ENCODE measurements around the gene ITPK1.

The ITPK1 gene

GRCh38 chr14:93100570-93100969 lies 15.2 kb downstream of the ITPK1 start:
- Histone ChIP-seq H3K27ac (ENCODE audit: low read length) (no peak overlapping the region), H3F3A (ENCODE audit: insufficient read depth, low read length) (no peaks in the 10 kb centered on the region), H3K9me2 (replicated peaks; ENCODE audit: insufficient read depth, low read length) (no peaks in the 10 kb centered on the region), H3K36me3 (replicated peaks; ENCODE audit: insufficient read depth, low read length) (no peaks in the 10 kb centered on the region), H3K4me2 (ENCODE audit: low read depth, low read length) (no peak overlapping the region), H3K4me1 (ENCODE audit: low read length) (peaks cover 5% of the 10 kb centered on the region; the same call in 1 of the 2 replicates), H2AFZ (ENCODE audit: low read length) (no peak overlapping the region), H3K9me3 (replicated peaks; ENCODE audit: insufficient read depth, low read length) (no peaks in the 10 kb centered on the region), H3K79me2 (ENCODE audit: low read length) (peaks cover 32% of the 10 kb centered on the region), H4K20me1 (ENCODE audit: insufficient read depth, low read length) (no peaks in the 10 kb centered on the region), H3K4me3 (ENCODE audit: low read length) (no peak overlapping the region), H3K9ac (ENCODE audit: low read length) (no peak overlapping the region), H3K27me3 (replicated peaks; ENCODE audit: insufficient read depth, low read length) (no peaks in the 10 kb centered on the region)
- DNase-seq = no peak
- TF ChIP-seq EZH2phosphoT487 (IDR thresholded peaks at IDR 0.05; ENCODE audit: low read length) (no peak), CTCF (IDR thresholded peaks at IDR 0.05; ENCODE audit: low read length) (no peak), EZH2 (optimal IDR thresholded peaks at IDR 0.05; ENCODE audit: low read depth, low read length) (no peak)

GRCh38 chr14:93100100-93100499 lies 15.6 kb downstream of the ITPK1 start:
- H3K9me2 ChIP-seq (replicated peaks; ENCODE audit: insufficient read depth, low read length) = no peaks in the 10 kb centered on the region
- no peak for DNase-seq

GRCh38 chr14:93099643-93100042 lies 16.1 kb downstream of the ITPK1 start:
- no peak overlapping the region for H3K4me3 ChIP-seq (ENCODE audit: low read length)
- no peak for TF ChIP-seq EZH2 (optimal IDR thresholded peaks at IDR 0.05; ENCODE audit: low read depth, low read length)
- no peak for TF ChIP-seq CTCF (IDR thresholded peaks at IDR 0.05; ENCODE audit: low read length)
- no peak for TF ChIP-seq EZH2phosphoT487 (IDR thresholded peaks at IDR 0.05; ENCODE audit: low read length)
- H3K27me3 ChIP-seq (replicated peaks; ENCODE audit: insufficient read depth, low read length) = no peaks in the 10 kb centered on the region
- no peaks in the 10 kb centered on the region for H4K20me1 ChIP-seq (ENCODE audit: insufficient read depth, low read length)
- no peaks in the 10 kb centered on the region for H3K9me3 ChIP-seq (replicated peaks; ENCODE audit: insufficient read depth, low read length)
- no peaks in the 10 kb centered on the region for H3K36me3 ChIP-seq (replicated peaks; ENCODE audit: insufficient read depth, low read length)
- H3K4me1 ChIP-seq (ENCODE audit: low read length) = peaks cover 5% of the 10 kb centered on the region; the same call in 1 of the 2 replicates
- no peak overlapping the region for H3K27ac ChIP-seq (ENCODE audit: low read length)
- H3K9ac ChIP-seq (ENCODE audit: low read length) = no peak overlapping the region
- DNase-seq = no peak
- H3F3A ChIP-seq (ENCODE audit: insufficient read depth, low read length) = no peaks in the 10 kb centered on the region
- H3K4me2 ChIP-seq (ENCODE audit: low read depth, low read length) = no peak overlapping the region
- H3K79me2 ChIP-seq (ENCODE audit: low read length) = peaks cover 26% of the 10 kb centered on the region
- H2AFZ ChIP-seq (ENCODE audit: low read length) = no peak overlapping the region
- H3K9me2 ChIP-seq (replicated peaks; ENCODE audit: insufficient read depth, low read length) = no peaks in the 10 kb centered on the region

More at GRCh38 chr14:93100100-93100499, 15.6 kb downstream of the ITPK1 start:
- Histone ChIP-seq H2AFZ (ENCODE audit: low read length) (no peak overlapping the region), H3K27me3 (replicated peaks; ENCODE audit: insufficient read depth, low read length) (no peaks in the 10 kb centered on the region), H3K9me3 (replicated peaks; ENCODE audit: insufficient read depth, low read length) (no peaks in the 10 kb centered on the region), H3K27ac (ENCODE audit: low read length) (no peak overlapping the region), H3K4me1 (ENCODE audit: low read length) (peaks cover 5% of the 10 kb centered on the region; the same call in 1 of the 2 replicates), H3K4me3 (ENCODE audit: low read length) (no peak overlapping the region), H4K20me1 (ENCODE audit: insufficient read depth, low read length) (no peaks in the 10 kb centered on the region), H3K9ac (ENCODE audit: low read length) (no peak overlapping the region), H3F3A (ENCODE audit: insufficient read depth, low read length) (no peaks in the 10 kb centered on the region), H3K36me3 (replicated peaks; ENCODE audit: insufficient read depth, low read length) (no peaks in the 10 kb centered on the region), H3K4me2 (ENCODE audit: low read depth, low read length) (no peak overlapping the region), H3K79me2 (ENCODE audit: low read length) (peaks cover 30% of the 10 kb centered on the region)
- TF ChIP-seq CTCF (IDR thresholded peaks at IDR 0.05; ENCODE audit: low read length) (no peak), EZH2 (optimal IDR thresholded peaks at IDR 0.05; ENCODE audit: low read depth, low read length) (no peak), EZH2phosphoT487 (IDR thresholded peaks at IDR 0.05; ENCODE audit: low read length) (no peak)
